ENCODE measurements around the gene ZNF213. TPM values are rescaled to one million over a fixed set of nuclear protein-coding genes. Genes with fewer than 3 reads are reported as not detected.

ZNF213 gene
- polyA plus RNA-seq, 3 donors = 1.5 to 2.6 (median 1.8) TPM

DNA sequence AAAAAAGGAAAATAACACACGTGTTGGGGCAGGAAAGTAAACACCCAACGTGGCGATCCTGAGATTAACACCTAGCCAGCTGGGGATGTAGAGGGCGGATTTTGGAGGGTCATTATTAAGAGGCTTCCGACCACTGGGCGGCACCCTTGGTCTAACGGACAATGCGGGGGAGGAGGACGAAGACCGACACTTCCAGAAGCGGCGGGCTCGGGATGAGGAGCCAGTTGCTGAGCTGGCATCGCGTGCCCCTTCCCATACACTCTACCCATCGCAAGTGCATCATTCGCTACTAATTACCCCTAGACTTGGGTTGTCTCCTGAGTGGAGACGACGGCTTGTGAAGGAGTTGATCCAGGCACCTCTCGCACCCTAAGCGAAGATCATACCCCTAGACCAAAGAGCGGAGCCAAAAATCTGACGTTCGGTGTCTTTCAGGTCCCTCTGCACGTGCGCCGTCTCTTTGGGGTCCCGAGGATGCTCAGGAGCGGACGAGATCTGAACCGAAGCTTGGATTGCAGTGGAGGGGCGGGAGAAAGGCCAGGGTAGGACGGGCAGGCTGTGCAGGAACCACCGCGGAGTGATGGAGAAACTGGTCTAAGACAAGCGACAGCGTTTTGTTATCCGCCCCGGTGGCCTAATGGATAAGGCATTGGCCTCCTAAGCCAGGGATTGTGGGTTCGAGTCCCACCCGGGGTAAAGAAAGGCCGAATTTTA, 17.6 kb downstream of the ZNF213 start:
- peak overlapping the region in 2 of 3 experiments; percentile 21 to 69 for H3K4me3 ChIP-seq (replicated peaks in 1 of 3; ENCODE audit: low read depth in 2 of 3, low read length in 3 of 3)
- H4K20me1 ChIP-seq (ENCODE audit: insufficient read depth, low read length) = no peaks in the 10 kb centered on the region
- H3K27ac ChIP-seq (ENCODE audit: low read depth in 1 of 2, low read length in 2 of 2) = no peak overlapping the region
- Mint-ChIP-seq H3K4me3 (peak overlapping the region; percentile 82 to 90), H3K27ac (peak overlapping the region in 4 of 7 donors; percentile 15 to 53 (median 44)), H3K9me3 (peaks cover 0 to 15% (median 13%) of the 10 kb centered on the region in 7 donors), H3K36me3 (peaks cover 4 to 7% of the 10 kb centered on the region in 2 donors), H3K27me3 (ENCODE audit: low read depth in 3 of 3) (peaks cover 53 to 70% (median 63%) of the 10 kb centered on the region in 3 donors), H3K4me1 (peaks cover 34% of the 10 kb centered on the region)
- H3K79me2 ChIP-seq (ENCODE audit: insufficient read depth, low read length) = no peaks in the 10 kb centered on the region
- H3K4me1 ChIP-seq (ENCODE audit: control insufficient read depth in 1 of 2, insufficient read depth in 2 of 2, low read length in 2 of 2) = peaks cover 35 to 40% of the 10 kb centered on the region in 2 donors
- WGBS (ENCODE audit: insufficient coverage) = 0% methylated on average over 32 of the region's 42 CpGs
- no peak overlapping the region for H3K9ac ChIP-seq (ENCODE audit: insufficient read depth, low read length, poor library complexity, severe bottlenecking)
- DNase-seq = peak; percentile 67 to 77 (median 71)
- peak overlapping the region; percentile 57 for H2AFZ ChIP-seq (ENCODE audit: insufficient read depth, low read depth, low read length, poor library complexity, severe bottlenecking)
- intact Hi-C loops (cut with micrococcal nuclease) = loop anchor here in 1 of 2 donors (10.0 kb wide), 2 partner anchors 48 to 302 kb away; no protein-coding TSS in a partner anchor
- H3K4me2 ChIP-seq (replicated peaks; ENCODE audit: extremely low read depth, low read length, poor library complexity, severe bottlenecking) = peak overlapping the region; percentile 85
- TF ChIP-seq, protein P1, sequence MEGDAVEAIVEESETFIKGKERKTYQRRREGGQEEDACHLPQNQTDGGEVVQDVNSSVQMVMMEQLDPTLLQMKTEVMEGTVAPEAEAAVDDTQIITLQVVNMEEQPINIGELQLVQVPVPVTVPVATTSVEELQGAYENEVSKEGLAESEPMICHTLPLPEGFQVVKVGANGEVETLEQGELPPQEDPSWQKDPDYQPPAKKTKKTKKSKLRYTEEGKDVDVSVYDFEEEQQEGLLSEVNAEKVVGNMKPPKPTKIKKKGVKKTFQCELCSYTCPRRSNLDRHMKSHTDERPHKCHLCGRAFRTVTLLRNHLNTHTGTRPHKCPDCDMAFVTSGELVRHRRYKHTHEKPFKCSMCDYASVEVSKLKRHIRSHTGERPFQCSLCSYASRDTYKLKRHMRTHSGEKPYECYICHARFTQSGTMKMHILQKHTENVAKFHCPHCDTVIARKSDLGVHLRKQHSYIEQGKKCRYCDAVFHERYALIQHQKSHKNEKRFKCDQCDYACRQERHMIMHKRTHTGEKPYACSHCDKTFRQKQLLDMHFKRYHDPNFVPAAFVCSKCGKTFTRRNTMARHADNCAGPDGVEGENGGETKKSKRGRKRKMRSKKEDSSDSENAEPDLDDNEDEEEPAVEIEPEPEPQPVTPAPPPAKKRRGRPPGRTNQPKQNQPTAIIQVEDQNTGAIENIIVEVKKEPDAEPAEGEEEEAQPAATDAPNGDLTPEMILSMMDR (IDR thresholded peaks at IDR 0.05) = peak; percentile 42
- no peaks in the 10 kb centered on the region for H3K9me3 ChIP-seq (replicated peaks in 1 of 2; ENCODE audit: control insufficient read depth in 1 of 2, insufficient read depth in 1 of 2, low read length in 2 of 2)
- no peaks in the 10 kb centered on the region for H3K36me3 ChIP-seq (replicated peaks in 1 of 2; ENCODE audit: control insufficient read depth in 1 of 2, insufficient read depth in 2 of 2, low read length in 2 of 2)
- peaks cover 7 to 57% of the 10 kb centered on the region in 2 donors for H3K27me3 ChIP-seq (ENCODE audit: control insufficient read depth in 2 of 2, insufficient read depth in 2 of 2, low read length in 2 of 2)

DNA sequence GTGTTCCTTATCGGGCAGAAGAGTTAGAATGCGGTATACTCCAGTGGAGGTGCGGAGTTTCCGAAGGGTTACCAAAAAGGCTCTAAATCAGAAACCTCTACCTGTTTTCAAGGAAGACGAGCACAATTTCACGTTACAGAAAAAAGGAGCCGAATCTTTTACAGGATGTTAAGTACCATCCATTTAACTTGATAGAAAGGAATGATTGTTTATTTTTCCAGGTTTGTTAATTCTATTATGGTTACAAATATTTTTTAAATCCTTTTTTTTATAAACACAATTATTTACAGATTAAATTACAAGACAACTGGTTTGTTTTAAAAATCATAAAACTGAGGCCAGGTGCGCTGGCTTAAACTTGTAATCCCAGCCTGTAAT, 18.2 kb downstream of the ZNF213 start:
- peaks cover 9 to 11% of the 10 kb centered on the region in 2 donors for H3K36me3 Mint-ChIP-seq
- H3K9me3 Mint-ChIP-seq = peaks cover 0 to 21% (median 18%) of the 10 kb centered on the region in 7 donors
- intact Hi-C loops (cut with micrococcal nuclease) = loop anchor here in 1 of 2 donors (10.0 kb wide), 2 partner anchors 48 to 302 kb away; no protein-coding TSS in a partner anchor
- Histone ChIP-seq H4K20me1 (ENCODE audit: insufficient read depth, low read length) (no peaks in the 10 kb centered on the region), H3K9ac (ENCODE audit: insufficient read depth, low read length, poor library complexity, severe bottlenecking) (no peak overlapping the region), H3K27me3 (ENCODE audit: control insufficient read depth in 2 of 2, insufficient read depth in 2 of 2, low read length in 2 of 2) (peaks cover 7 to 63% of the 10 kb centered on the region in 2 donors), H3K4me1 (ENCODE audit: control insufficient read depth in 1 of 2, insufficient read depth in 2 of 2, low read length in 2 of 2) (peaks cover 41 to 45% of the 10 kb centered on the region in 2 donors), H3K4me2 (replicated peaks; ENCODE audit: extremely low read depth, low read length, poor library complexity, severe bottlenecking) (peak overlapping the region; percentile 85), H3K9me3 (replicated peaks in 1 of 2; ENCODE audit: control insufficient read depth in 1 of 2, insufficient read depth in 1 of 2, low read length in 2 of 2) (no peaks in the 10 kb centered on the region), H3K36me3 (replicated peaks in 1 of 2; ENCODE audit: control insufficient read depth in 1 of 2, insufficient read depth in 2 of 2, low read length in 2 of 2) (no peaks in the 10 kb centered on the region), H2AFZ (ENCODE audit: insufficient read depth, low read depth, low read length, poor library complexity, severe bottlenecking) (no peak overlapping the region), H3K79me2 (ENCODE audit: insufficient read depth, low read length) (no peaks in the 10 kb centered on the region), H3K27ac (ENCODE audit: low read depth in 1 of 2, low read length in 2 of 2) (no peak overlapping the region), H3K4me3 (replicated peaks in 1 of 3; ENCODE audit: low read depth in 2 of 3, low read length in 3 of 3) (peak overlapping the region in 1 of 3 experiments; percentile 69)
- H3K4me1 Mint-ChIP-seq = peaks cover 40% of the 10 kb centered on the region
- TF ChIP-seq, protein P1 (IDR thresholded peaks at IDR 0.05) = no peak
- DNase-seq = no peak
- H3K27ac Mint-ChIP-seq = no peak overlapping the region
- H3K27me3 Mint-ChIP-seq (ENCODE audit: low read depth in 3 of 3) = peaks cover 58 to 74% (median 67%) of the 10 kb centered on the region in 3 donors
- H3K4me3 Mint-ChIP-seq = peak overlapping the region; percentile 82 to 90
- WGBS (ENCODE audit: insufficient coverage) = no CpG with 5 or more reads among the region's 8 CpGs

All from CD14-positive monocyte (primary cell).